GM19238 (cell line): Measurements from ENCODE around the gene SLC25A45.

ENCODE experiments used
- DNase-seq: peaks from one replicate; pipeline ENCODE4 v3.0.0; 2011; ENCODE audit warnings: low spot score; ENCODE audit not compliant: insufficient read length

Gene SLC25A45, protein sequence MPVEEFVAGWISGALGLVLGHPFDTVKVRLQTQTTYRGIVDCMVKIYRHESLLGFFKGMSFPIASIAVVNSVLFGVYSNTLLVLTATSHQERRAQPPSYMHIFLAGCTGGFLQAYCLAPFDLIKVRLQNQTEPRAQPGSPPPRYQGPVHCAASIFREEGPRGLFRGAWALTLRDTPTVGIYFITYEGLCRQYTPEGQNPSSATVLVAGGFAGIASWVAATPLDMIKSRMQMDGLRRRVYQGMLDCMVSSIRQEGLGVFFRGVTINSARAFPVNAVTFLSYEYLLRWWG

DNA sequence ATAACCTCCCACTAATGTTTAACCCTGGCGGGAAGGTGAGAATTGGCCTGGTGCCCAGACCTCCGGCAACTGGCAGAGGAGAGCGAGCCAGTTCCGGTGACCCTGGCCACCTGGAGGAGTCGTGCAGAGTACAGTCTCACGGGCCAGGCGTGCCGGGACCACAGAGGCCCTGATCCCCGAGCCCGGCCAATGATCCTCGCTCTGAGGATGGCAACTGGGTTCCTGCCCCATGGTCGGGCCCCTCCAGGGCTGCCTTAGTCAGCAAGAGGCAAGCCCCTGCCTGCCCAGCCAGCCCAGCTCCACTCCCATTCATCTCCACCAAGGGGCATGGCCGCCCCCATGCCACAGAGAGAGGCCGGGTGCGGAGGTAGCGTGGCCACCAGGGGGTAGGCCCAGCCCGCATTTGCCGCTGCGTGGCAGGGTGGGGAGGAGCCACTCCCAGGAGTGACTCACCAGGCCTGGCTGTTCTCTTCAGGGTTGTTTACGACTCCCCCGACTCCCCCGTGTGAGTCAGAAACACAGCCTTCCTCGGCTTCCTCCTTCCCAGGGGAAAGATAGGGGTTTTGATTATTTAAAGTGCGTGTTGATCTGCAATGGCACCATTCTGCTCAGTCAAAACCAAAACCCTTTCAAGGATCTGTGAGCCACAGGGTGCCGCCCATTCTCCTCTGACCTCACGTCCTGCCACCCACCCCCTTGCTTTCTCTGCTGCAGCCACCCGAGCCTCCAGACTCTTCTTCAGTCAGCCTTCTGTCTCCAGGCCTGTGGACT is at the start of gene SLC25A45:
SLC25A45 (minus strand) TSS at position 614 of the 771 bp plus-strand sequence. CDS start 695 bp downstream, outside the sequence.
- DNase-seq: peak; percentile 65

DNA sequence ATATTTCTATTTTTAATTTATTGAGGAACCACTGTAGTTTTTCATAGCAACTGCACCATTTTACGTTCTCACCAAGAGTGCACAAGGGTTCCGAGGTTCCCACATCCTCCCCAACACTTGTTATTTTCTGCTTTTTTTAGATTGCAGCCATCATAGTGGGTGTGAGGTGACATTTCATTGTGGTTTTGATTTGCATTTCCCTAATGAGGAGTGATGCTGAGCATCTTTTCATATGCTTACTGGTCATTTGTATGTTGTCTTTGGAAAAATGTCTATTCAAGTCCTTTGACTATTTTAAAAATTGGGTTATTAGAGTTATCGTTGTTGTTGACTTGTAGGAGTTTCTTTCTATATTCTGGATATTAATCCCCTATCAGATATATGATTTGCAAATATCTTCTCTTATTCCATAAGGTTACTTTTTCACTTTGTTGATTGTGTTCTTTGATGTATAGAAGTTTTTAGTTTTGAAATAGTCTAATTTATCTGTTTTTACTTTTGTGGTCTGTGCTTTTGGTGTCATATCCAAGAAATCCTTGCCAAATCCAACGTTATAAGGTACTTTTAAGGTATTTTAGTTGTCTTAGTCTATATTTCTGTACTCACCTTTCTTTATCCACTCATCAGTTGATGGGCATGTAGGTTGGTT is 49.1 kb upstream of the SLC25A45 start:
- no peak for DNase-seq

DNA sequence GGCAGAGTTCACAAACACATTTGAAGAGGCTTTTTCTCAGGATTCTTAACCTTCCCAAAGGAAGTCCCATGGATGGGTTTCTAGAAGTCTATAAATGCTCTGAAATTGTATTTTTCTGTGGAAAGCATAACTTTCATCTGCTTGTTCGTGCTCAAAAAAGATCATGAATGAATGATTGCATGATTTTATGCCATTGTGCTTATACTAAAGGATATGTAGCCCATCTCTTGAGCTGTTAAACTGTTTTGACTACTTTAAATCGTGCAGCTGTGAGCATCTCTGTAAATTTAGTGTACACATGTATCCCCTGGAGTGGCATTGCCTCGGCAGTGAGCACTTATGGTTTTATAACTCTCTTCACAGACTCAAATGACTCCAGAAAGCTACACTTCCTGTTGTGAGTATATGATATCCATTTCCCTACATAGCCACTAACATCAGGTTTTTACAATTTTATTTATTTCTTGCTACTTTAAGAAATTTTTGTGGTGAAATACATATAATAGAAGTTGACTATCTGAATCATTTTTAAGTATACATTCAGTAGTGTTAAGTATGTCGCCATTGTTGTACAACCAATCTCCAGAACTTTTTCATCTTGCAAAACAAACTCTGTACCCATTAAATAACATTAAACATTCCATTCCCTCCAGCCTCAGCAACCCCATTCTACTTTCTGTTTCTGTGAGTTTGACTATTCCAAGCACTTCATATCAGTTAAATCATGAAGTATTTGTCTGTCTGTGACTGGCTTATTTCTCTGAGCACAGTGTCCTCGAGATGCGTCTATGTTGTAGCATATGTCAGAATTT is 48.2 kb upstream of the SLC25A45 start:
- DNase-seq: no peak

DNA sequence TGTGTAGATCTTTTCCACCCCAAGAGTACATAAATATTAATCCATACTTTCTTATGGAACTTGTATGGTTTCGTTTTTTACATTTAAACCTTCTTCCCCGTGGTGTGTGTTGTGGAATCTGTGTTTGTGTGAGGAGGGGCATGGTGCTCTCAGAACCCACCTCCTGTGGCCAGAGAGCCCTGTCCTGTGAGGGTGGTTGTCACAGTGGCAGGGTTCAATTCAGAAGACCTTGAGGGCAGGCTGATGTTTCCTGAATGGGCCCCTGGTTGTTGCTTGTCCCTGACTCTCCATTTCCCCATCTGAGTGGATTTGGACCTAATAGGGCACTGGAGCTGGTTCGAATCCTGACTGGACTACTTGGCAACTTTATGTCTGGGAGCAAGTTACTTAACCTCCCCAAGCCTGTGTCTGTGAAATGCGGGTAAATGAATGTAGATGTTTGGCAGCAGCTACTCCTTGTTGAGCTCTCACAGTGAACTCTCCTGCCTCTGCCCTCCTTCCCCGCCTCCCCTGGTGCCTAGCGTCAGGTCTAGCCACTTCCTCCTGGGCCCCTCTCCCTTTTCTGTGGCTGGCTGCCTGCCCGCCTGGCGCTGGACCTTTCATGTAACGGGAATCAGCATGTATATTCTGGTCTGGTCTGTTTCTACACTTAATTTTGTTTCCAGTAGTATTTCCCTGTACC is 47.4 kb upstream of the SLC25A45 start:
- no peak for DNase-seq

DNA sequence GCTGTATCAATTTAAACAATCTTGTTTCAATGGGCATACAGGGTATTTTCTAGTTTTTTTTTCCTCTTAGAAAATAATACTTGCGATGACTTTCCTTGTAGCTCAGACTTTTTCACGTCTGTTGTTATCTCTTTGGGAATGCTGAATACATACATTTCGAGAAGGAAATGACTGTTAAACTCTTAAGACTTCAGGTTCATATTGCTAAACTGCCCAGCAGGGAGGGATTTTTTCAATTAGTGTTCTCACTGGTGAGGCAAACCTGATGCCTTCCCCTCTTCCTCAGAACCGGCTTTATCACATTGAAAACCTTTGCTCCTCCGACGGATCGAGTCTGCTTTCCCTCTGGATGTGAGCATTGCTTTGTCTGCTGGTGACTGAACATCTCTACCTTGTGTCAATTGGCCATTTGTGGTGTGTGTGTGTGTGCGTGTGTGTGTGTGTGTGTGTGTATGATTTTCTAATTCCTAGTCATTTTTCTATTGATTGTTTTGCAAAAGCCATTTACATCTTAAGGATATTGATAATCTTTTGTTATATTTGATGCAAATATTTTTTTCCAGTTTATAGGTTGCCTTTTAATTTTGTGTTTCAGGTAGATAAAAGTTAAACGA is 46.7 kb upstream of the SLC25A45 start:
- no peak for DNase-seq

DNA sequence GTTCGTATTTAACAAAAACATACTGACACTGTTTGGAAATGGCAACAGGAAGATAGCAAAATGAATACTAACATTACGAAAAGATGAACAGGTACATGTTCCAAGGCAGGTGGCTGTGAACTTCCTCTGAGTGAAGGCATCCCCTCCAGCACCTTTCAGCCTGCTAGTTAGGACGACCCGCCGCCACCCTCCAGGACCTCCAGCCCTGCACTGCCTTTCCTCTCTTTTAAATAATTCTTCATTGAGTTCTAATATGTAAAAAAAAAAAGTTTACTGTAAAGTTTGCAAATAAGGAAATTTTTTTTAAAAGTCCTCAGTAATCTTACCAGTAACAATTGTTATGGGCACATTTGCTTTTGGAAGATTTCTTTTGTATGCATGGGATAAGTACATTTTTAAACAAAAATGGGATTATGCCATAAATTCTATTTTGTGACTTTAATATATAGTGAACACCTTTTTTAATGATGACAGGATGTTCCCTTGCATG is 46.2 kb upstream of the SLC25A45 start:
- DNase-seq: no peak

DNA sequence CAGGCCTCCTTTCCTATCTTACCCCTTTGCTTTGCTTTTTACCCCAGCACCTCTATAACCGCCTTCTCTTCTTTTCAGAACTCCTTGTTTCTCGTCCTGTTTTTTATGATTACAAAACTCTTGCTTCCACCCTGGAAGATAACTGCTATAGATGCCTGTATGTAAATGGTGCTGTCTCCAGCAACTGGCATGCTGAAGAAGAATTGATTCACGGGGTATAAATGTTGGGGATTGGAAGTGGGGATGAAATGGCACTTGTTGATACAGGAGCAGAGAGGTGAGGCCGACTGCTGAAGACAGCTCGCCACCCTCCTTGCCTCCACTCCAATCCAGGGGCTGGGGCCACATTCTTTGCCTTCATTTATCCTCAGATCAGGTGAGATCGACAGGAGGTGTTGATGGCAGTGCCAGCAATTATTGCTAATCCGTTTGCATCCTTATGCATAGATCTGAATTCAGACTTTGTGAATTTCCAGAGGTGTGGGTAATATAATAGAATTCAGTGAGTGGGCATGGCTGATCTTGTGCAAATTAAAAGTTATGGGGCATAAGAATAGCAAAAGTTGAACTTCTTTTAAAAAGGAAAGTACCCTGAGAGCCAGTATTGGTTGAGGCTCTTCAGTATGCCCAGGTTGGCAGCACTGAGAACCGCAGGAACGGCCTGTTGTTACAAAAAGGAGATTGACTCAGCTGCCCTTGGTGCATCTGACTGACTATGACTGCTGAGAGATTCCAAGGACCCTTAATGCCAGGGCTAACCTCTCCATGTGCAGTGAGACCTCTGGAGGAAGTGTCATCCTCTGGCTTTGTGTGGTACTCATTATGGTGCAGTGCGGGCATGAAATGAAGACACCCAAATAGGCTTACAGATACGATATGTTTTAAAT is 45.5 kb upstream of the SLC25A45 start:
- DNase-seq: no peak

DNA sequence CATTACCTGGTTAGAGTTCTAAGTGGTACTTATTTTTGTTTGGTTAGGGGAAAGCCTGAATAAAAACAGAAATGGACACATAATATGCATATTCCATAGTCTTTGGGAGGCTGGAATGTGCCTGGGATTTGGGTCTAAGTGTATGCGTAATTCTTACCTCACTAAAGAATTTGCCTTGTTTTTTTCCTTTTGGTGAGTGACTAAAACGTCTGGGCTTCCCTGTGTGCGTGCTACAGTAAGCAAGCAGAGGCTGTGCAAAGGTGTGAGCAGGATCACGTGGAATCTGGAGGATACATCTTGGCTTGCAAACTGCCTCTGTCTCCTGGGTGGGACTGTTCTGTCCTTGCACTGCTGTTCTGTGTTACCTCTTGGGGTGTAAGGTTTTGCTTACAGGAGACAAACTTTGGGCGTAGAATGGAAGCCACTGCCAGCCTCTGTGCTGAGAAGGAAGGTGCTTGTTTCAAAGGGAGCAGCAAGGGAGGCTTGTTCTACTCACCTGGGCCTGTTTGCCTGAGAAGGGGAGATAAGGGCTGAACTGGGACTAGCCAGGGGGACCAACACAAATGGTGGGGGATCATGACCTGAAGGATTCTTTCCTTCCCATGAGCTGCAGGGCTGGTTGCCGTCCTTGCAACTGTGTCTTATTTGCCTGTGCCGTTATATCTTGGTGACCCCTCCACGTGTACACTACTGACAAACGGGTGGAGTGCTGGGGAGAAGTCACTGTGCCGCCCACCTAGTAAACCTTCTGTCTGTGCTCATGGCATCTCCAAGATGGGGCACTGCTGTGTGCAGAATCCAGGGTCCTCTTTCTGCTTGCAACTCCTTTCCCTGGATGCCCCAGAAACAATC is 44.6 kb upstream of the SLC25A45 start:
- no peak for DNase-seq

DNA sequence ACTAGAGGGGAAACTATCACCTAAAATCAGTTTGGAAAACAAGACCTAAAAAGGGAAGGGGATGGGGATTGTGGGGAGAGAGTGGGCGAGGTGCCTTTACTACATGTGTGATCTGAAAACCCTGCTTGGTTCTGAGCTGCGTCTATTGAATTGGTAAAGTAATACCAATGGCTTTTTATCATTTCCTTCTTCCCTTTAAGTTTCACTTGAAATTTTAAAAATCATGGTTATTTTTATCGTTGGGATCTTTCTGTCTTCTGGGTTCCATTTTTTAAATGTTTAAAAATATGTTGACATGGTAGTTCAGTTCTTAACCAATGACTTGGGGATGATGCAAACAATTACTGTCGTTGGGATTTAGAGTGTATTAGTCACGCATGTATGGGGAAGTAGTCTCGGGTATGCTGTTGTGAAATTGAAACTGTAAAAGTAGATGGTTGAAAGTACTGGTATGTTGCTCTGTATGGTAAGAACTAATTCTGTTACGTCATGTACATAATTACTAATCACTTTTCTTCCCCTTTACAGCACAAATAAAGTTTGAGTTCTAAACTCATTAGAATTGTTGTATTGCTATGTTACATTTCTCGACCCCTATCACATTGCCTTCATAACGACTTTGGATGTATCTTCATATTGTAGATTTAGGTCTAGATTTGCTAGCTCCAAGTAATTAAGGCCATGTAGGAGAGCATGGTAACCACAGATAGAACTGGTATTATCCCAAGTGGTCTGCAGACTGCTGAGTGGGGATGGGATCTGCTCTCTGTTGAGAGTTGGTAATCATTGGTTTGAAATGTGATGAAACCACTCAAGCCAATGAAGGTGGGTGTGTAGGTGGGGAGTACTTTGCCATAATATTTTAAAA is 43.8 kb upstream of the SLC25A45 start:
- no peak for DNase-seq

DNA sequence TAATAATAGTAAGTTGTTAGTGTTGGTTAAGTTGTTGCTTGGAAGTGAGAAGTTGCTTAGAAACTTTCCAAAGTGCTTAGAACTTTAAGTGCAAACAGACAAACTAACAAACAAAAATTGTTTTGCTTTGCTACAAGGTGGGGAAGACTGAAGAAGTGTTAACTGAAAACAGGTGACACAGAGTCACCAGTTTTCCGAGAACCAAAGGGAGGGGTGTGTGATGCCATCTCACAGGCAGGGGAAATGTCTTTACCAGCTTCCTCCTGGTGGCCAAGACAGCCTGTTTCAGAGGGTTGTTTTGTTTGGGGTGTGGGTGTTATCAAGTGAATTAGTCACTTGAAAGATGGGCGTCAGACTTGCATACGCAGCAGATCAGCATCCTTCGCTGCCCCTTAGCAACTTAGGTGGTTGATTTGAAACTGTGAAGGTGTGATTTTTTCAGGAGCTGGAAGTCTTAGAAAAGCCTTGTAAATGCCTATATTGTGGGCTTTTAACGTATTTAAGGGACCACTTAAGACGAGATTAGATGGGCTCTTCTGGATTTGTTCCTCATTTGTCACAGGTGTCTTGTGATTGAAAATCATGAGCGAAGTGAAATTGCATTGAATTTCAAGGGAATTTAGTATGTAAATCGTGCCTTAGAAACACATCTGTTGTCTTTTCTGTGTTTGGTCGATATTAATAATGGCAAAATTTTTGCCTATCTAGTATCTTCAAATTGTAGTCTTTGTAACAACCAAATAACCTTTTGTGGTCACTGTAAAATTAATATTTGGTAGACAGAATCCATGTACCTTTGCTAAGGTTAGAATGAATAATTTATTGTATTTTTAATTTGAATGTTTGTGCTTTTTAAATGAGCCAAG is 42.9 kb upstream of the SLC25A45 start:
- no peak for DNase-seq

DNA sequence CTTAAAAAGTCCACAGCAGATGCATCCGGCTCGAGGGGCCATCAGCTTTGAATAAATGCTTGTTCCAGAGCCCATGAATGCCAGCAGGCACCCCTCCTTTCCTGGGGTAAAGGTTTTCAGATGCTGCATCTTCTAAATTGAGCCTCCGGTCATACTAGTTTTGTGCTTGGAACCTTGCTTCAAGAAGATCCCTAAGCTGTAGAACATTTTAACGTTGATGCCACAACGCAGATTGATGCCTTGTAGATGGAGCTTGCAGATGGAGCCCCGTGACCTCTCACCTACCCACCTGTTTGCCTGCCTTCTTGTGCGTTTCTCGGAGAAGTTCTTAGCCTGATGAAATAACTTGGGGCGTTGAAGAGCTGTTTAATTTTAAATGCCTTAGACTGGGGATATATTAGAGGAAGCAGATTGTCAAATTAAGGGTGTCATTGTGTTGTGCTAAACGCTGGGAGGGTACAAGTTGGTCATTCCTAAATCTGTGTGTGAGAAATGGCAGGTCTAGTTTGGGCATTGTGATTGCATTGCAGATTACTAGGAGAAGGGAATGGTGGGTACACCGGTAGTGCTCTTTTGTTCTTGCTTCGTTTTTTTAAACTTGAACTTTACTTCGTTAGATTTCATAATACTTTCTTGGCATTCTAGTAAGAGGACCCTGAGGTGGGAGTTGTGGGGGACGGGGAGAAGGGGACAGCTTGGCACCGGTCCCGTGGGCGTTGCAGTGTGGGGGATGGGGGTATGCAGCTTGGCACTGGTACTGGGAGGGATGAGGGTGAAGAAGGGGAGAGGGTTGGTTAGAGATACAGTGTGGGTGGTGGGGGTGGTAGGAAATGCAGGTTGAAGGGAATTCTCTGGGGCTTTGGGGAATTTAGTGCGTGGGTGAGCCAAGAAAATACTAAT is 42.0 kb upstream of the SLC25A45 start:
- no peak for DNase-seq

DNA sequence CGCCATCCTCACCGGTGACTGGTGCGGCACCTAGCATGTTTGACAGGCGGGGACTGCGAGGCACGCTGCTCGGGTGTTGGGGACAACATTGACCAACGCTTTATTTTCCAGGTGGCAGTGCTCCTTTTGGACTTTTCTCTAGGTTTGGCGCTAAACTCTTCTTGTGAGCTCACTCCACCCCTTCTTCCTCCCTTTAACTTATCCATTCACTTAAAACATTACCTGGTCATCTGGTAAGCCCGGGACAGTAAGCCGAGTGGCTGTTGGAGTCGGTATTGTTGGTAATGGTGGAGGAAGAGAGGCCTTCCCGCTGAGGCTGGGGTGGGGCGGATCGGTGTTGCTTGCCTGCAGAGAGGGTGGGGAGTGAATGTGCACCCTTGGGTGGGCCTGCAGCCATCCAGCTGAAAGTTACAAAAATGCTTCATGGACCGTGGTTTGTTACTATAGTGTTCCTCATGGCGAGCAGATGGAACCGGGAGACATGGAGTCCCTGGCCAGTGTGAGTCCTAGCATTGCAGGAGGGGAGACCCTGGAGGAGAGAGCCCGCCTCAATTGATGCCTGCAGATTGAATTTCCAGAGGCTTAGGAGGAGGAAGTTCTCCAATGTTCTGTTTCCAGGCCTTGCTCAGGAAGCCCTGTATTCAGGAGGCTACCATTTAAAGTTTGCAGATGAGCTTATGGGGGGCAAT is 41.2 kb upstream of the SLC25A45 start:
- no peak for DNase-seq

DNA sequence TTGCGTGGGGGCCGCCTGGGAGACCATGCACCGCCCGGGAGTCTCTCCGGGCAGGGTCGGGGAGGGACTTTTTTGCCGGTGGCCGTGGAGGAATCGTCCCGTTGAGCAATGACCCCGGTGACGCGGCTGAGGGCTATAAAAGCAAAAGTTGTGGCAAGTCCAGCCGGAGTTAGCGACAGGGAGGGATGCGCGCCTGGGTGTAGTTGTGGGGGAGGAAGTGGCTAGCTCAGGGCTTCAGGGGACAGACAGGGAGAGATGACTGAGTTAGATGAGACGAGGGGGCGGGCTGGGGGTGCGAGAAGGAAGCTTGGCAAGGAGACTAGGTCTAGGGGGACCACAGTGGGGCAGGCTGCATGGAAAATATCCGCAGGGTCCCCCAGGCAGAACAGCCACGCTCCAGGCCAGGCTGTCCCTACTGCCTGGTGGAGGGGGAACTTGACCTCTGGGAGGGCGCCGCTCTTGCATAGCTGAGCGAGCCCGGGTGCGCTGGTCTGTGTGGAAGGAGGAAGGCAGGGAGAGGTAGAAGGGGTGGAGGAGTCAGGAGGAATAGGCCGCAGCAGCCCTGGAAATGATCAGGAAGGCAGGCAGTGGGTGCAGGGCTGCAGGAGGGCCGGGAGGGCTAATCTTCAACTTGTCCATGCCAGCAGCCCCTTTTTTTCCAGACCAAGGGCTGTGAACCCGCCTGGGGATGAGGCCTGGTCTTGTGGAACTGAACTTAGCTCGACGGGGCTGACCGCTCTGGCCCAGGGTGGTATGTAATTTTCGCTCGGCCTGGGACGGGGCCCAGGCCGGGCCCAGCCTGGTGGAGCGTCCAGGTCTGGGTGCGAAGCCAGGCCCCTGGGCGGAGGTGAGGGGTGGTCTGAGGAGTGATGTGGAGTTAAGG is 40.4 kb upstream of the SLC25A45 start, which contains the start of gene NEAT1:
NEAT1 (plus strand) TSS at position 166 of the 883 bp plus-strand sequence.
- peak; percentile 42 for DNase-seq
